NCI-H524 treated with DMSO at 0.1 percent for 48 hours (cell line): ENCODE results near the gene ARHGEF37.
"Not testable (repeated sequence)": the region's sequence is repeated elsewhere in the genome, so short reads cannot be mapped to it uniquely, and the experiment has no call there.

ENCODE experiments used
- DNase-seq: peaks from one replicate; lab custom pipeline; 2025; lab: John Stamatoyannopoulos, UW

The ARHGEF37 gene, protein sequence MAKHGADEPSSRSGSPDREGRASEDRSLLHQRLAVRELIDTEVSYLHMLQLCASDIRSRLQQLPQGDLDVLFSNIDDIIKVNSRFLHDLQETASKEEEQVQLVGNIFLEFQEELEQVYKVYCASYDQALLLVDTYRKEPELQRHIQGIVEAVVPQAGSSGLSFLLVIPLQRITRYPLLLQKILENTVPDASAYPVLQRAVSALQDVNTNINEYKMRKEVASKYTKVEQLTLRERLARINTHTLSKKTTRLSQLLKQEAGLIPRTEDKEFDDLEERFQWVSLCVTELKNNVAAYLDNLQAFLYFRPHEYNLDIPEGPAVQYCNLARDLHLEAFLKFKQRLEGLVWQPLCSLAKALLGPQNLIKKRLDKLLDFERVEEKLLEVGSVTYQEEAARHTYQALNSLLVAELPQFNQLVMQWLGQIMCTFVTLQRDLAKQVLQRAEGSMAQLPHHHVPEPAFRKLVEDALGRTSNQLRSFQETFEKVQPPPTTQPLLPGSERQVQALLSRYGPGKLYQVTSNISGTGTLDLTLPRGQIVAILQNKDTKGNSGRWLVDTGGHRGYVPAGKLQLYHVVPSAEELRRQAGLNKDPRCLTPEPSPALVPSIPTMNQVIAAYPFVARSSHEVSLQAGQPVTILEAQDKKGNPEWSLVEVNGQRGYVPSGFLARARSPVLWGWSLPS

GRCh38 chr5:149581192-149581861, at the start of gene ARHGEF37:
TSS of gene ARHGEF37 (plus strand) at chr5:149581498. CDS start at chr5:149597770, 16,272 bp downstream.
- DNase-seq, result no peak

GRCh38 chr5:149532413-149532812, 48.9 kb upstream of the ARHGEF37 start:
- DNase-seq, result no peak

DNA sequence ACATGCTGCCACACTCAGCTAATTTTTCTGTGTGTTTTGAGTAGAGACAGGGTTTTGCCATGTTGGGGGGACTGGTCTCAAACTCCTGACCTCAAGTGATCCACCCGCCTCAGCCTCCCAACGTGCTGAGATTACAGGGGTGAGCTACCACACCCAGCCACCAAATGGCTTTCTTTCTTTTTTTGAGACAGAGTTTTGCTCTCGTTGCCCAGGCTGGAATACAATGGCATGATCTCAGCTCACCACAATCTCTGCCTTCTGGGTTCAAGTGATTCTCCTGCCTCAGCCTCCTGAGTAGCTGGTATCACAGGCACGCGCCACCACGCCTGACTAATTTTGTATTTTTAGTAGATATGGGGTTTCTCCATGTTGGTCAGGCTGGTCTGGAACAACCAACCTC, 45.5 kb upstream of the ARHGEF37 start:
- not testable (repeated sequence) for DNase-seq

DNA sequence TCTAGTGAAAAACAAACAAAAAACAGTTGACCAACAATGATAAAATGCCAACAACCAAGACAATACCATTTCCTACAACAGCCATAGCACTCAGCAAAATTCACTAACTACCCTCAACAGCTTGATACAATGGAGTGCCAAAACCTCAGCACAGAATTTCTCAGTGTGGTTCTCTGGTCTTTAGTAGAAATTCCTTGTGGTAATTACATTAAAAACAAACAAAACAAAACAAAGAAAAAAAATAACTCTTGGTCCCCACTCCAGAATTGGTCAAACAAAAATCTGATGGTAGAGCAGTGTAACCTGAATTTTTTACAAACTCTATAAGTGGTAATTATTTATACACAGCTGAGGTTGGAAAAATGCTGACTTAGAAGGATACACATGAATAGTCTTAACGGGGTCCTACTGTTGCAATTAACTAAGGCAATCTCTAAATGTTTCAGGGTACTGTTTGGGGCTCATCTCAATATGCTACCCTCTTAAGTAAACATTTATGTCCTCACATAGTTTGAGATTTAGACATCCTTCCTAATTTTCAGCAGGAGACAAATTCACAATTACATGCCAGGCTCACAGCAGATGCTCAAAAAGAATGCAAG, 43.8 kb upstream of the ARHGEF37 start:
- DNase-seq, result no peak

- DNase-seq, result no peak
Observed at GRCh38 chr5:149540089-149540488, 41.2 kb upstream of the ARHGEF37 start.

- no peak for DNase-seq
Observed at GRCh38 chr5:149541893-149542292, 39.4 kb upstream of the ARHGEF37 start.

- DNase-seq, result no peak
Observed at GRCh38 chr5:149543361-149544027, 37.8 kb upstream of the ARHGEF37 start.

- no peak for DNase-seq
Observed at GRCh38 chr5:149544028-149544420, 37.3 kb upstream of the ARHGEF37 start.

DNA sequence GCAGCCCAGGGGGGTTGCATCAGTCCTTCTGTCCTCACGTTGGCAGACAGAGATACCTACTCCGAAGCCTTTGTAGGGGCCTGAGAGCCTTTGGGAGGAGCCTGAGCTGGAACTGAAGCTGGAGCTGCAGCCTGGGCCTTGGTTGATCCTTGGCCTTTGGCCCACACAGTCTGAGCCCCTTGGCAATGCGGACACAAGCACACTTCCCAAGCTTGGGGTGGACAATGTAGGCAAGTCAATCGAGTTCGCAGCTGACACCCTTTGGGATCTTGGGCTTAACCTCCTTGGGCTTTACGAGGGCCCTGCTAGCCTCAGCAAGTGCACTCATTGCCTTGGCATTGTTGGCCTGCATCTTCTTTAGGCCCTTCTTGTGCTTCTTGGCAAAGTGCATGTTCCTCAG, 36.0 kb upstream of the ARHGEF37 start:
- DNase-seq, result no peak

- DNase-seq, result no peak
Observed at GRCh38 chr5:149546974-149547373, 34.3 kb upstream of the ARHGEF37 start.

DNA sequence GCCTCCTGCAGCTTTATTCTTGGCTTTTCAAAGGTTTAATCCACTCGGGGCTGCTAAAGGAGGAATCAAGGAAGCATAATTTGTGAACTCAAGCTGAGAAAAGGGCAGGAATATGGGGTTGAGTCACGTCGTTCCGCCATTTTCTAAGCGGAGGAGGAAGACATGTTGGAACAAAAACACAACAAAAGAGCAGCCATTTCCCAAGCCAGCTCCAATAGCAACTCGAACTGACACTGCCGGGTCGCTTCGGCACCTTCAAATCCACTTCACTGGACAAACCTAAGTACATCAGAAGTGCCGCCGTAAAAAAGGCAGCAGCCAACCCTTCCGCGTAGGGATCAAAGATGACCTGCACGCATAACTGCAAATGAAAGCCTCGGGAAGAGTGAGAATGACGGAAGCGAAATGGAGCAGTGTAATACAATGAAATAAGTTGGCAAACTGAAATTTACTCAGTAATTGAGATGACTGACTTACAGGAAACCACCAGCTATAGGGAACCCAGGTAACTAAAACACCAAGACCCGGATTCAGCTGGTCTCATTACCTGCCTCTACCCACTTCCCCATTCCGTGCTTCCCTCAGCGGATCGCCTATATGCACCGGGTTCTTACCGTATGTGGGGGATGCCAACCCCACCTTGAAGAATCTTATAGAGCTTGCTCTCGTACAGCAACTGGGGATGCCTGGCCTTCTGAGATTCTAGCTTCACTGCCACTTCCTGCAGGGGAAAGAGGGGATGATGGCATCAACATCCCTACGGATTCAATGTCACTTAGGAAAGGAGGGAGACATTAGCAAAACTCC, 31.6 kb upstream of the ARHGEF37 start:
- no peak for DNase-seq

- DNase-seq, result no peak
Observed at GRCh38 chr5:149550268-149550583, 31.1 kb upstream of the ARHGEF37 start.

- DNase-seq, result no peak
Observed at GRCh38 chr5:149550594-149551226, 30.6 kb upstream of the ARHGEF37 start.

DNA sequence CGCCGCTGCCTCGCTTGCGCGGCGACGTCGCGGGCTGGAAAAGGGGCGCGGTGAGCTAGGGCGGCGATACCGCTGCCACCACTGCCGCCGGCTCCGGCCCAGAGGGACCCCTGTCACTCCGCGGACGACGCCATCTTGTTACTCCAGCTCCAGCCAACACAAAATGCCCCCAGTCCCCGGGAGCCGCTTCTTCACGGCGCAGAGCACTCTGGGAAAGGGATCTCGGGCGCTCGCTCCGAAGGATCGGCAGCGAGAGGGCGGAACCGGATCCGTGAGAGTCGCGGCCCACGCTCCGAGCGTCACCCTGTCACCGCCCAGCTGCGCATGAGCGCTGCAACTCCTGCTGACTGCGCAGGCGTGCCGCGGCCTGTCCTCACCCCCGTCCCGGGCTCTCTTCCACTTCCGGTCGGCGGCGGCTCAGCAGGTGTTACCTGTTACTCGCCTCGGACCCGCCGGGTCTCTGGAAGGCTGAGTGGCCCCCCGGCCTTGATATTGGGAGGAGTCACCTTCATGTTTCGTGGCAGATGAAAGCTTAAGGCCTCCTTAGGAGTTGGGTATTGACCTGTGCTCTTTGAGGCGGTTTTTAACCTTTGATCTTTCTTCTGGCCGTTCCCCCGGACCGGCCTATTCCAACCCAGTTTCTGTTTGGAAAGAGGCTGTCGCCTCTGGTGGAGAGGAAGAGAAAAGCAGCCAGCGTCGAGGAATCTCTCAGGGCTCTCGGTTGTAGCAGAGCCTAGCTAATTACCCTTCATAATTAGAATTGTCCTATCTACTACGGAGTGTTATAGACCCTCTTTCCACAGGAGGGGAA, 29.9 kb upstream of the ARHGEF37 start, which contains the start of gene CSNK1A1:
Gene CSNK1A1 (minus strand): TSS at position 213 of the 811 bp plus-strand sequence. CDS start 475 bp downstream, outside the sequence.
- DNase-seq, result peak; percentile 80

DNA sequence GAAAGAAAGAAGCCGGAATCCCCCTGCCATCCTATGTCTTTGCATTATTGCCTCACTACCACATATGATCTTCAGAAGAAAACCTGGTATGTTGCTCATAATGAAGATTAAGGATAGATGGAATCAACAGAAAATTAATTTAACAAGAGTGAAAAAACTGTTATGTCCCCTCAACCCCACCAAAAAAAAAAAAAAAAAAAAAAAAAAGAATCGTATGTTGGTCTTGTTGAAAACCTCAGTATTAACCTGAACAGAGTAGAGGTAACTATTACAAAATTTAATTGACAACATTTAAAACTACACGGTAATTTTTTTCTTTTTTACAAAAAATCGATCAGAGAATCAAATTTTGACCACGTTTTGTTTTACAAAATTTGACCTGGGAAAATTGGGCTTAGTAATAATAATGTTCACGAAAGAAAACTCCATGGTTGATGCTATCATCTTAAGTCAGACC, 29.2 kb upstream of the ARHGEF37 start:
- no peak for DNase-seq

DNA sequence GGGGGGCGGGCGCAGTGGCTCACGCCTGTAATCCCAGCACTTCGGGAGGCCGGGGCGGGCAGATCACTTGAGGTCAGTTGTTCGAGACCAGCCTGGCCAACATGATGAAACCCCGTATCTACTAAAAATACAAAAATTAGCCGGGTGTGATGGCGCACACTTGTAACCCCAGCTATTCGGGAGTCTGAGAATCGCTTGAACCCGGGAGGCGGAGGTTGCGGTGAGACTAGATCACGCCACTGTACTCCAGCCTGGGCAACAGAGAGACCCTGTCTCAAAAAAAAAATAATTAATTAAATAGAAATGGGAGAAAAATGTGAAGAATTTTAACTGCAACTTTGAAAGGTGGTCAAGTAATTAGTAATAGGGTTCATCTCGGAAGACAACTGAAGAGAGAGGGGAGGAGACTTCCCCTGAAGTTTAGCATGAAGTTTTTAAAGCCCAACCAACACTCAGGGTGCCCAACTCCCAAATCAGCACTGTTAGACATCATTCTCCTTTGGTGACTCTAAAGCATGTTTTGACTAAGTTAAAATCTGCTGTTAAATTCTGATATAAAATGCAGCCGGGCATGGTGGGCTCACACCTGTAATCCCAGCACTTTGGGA, 28.6 kb upstream of the ARHGEF37 start:
- DNase-seq, result no peak

DNA sequence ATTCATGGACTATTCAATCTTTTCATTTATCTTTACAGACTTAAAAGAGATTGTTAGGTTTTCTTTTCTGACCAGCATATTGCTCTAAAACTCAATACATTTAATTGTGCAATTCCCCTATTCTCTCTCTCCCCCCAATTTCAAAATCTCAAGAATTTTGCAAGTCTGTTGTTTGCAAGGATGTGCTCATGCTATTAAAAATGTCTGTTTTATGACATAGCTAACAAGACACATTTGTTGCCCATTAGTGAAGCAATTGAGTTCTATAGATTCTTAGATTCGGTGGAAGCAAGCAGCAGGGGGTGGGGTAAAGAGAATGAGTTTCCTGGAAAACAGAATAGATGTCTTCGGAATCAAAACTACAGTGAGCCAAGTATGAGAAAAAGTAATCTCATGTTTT, 21.6 kb upstream of the ARHGEF37 start:
- DNase-seq, result no peak

DNA sequence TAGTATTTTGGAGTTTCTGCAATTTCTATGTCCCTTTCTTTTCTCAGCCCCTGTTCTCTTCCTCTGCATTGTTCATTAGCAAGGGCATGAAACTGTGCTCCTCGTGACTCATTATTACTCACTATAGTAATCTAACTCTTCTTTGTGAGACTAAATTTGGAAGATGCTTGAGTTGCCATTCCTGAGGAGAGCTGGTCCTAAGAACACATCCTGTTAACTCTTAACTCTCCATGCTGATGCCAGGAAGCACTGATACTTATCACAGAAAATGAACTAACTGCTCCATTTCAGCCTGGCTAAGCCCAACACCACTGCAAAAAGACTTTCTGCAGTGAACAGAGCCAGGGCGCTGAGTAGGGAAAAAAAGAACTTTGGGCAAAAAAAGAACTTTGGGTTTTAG, 19.4 kb upstream of the ARHGEF37 start:
- no peak for DNase-seq

DNA sequence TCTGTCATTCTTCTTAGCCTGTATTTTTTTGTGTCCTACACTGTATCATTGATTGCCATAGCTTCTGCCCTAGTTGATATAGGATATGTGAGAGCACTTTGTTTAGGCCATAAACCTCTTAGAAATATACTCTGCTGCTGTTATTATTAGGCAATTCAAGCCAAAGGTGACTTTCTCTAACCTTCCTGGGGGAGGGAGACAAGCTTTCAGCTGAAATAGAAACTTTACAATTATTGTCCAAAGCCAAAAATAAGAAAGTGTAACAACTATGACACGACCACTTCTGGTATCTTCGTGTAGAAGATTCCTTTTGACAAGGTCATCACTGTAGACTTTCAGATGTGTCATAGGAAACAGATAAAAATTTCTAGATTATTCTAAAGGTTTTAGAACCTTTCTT, 17.8 kb upstream of the ARHGEF37 start:
- no peak for DNase-seq
